Ishikawa (cell line): ENCODE measurements around the gene AEBP1.

Experiments
- CEBPB ChIP-seq: IDR thresholded peaks from 2 replicates; pipeline ENCODE4 v1.6.1; 2012
- CREB1 ChIP-seq: IDR thresholded peaks from 2 replicates; pipeline ENCODE4 v1.6.1; 2012; ENCODE audit warnings: low read depth
- EGR1 ChIP-seq: IDR thresholded peaks from 2 replicates; pipeline ENCODE4 v1.6.1; 2012
- EP300 ChIP-seq: IDR thresholded peaks from 2 replicates; pipeline ENCODE4 v1.6.1; 2012; ENCODE audit warnings: borderline replicate concordance
- FOXM1 ChIP-seq: IDR thresholded peaks from 2 replicates; pipeline ENCODE4 v1.6.1; 2012; ENCODE audit warnings: low read depth, borderline replicate concordance
- NFIC ChIP-seq: IDR thresholded peaks from 2 replicates; pipeline ENCODE4 v1.6.1; 2012
- RAD21 ChIP-seq: IDR thresholded peaks from 2 replicates; pipeline ENCODE4 v1.6.1; 2012; ENCODE audit warnings: low read depth
- TCF12 ChIP-seq: IDR thresholded peaks from 2 replicates; pipeline ENCODE4 v1.6.1; 2012; ENCODE audit warnings: low read depth
- TEAD4 ChIP-seq: IDR thresholded peaks from 2 replicates; pipeline ENCODE4 v1.6.1; 2012
- YY1 ChIP-seq: IDR thresholded peaks from 2 replicates; pipeline ENCODE4 v1.6.1; 2012; ENCODE audit warnings: low read depth
- ZBTB7A ChIP-seq: IDR thresholded peaks from 2 replicates; pipeline ENCODE4 v1.6.1; 2012; ENCODE audit warnings: low read depth
- TF ChIP-seq, protein P1 (sequence below): IDR thresholded peaks from 2 replicates; pipeline ENCODE4 v1.6.1; 2012
- TF ChIP-seq, protein P2 (sequence below): IDR thresholded peaks from 2 replicates; pipeline ENCODE4 v1.6.1; 2012; ENCODE audit warnings: low read depth, mild to moderate bottlenecking
- TF ChIP-seq, protein P3 (sequence below): IDR thresholded peaks from 2 replicates; pipeline ENCODE4 v1.6.1; 2012

AEBP1 gene

DNA sequence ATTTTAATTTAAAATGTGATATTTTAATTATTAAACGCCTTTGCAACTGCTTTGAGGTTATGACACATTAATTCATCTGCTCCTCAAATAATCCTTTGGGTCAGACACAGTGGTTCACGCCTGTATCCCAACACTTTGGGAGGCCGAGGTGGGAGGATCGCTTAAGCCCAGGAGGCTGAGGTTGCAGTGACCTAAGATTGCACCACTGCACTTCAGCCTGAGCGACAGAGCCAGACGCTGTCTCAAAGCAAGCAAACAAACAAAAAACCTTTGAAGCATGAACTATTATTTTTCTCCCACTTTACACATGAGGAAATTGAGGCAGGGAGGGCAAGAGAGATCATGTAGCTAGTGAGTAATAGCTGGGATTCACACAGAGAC lies 20.7 kb downstream of the AEBP1 start:
- TF ChIP-seq ZBTB7A: no peak
- no peak for TF ChIP-seq YY1
- TF ChIP-seq EGR1: no peak
- no peak for TF ChIP-seq NFIC

DNA sequence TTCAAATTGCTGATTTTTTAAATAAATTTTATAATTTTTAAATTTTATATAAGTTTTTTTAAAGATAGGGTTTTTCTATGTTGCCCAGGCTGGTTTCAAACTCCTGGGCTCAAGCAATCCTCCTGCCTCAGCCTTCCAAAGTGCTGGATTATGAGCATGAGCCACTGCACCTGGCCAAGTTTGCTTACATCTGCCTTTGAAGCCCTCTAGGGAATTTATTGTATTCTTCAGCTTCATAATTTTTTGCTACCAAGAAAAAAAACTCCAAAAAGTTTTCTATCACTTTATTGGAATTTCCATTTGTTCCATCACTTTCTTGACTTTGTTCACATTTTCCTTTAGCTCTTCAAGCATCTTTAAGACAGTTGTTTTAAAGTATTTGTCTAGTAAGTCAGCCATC lies 23.0 kb downstream of the AEBP1 start:
- no peak for TF ChIP-seq CREB1
- no peak for TF ChIP-seq NFIC
- TF ChIP-seq TEAD4: no peak
- no peak for TF ChIP-seq CEBPB
- TF ChIP-seq, protein P1, sequence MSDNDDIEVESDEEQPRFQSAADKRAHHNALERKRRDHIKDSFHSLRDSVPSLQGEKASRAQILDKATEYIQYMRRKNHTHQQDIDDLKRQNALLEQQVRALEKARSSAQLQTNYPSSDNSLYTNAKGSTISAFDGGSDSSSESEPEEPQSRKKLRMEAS: no peak
- no peak for TF ChIP-seq ZBTB7A
- no peak for TF ChIP-seq EGR1
- no peak for TF ChIP-seq TCF12
- TF ChIP-seq, protein P2, sequence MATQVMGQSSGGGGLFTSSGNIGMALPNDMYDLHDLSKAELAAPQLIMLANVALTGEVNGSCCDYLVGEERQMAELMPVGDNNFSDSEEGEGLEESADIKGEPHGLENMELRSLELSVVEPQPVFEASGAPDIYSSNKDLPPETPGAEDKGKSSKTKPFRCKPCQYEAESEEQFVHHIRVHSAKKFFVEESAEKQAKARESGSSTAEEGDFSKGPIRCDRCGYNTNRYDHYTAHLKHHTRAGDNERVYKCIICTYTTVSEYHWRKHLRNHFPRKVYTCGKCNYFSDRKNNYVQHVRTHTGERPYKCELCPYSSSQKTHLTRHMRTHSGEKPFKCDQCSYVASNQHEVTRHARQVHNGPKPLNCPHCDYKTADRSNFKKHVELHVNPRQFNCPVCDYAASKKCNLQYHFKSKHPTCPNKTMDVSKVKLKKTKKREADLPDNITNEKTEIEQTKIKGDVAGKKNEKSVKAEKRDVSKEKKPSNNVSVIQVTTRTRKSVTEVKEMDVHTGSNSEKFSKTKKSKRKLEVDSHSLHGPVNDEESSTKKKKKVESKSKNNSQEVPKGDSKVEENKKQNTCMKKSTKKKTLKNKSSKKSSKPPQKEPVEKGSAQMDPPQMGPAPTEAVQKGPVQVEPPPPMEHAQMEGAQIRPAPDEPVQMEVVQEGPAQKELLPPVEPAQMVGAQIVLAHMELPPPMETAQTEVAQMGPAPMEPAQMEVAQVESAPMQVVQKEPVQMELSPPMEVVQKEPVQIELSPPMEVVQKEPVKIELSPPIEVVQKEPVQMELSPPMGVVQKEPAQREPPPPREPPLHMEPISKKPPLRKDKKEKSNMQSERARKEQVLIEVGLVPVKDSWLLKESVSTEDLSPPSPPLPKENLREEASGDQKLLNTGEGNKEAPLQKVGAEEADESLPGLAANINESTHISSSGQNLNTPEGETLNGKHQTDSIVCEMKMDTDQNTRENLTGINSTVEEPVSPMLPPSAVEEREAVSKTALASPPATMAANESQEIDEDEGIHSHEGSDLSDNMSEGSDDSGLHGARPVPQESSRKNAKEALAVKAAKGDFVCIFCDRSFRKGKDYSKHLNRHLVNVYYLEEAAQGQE: no peak
- no peak for TF ChIP-seq RAD21
- no peak for TF ChIP-seq EP300

DNA sequence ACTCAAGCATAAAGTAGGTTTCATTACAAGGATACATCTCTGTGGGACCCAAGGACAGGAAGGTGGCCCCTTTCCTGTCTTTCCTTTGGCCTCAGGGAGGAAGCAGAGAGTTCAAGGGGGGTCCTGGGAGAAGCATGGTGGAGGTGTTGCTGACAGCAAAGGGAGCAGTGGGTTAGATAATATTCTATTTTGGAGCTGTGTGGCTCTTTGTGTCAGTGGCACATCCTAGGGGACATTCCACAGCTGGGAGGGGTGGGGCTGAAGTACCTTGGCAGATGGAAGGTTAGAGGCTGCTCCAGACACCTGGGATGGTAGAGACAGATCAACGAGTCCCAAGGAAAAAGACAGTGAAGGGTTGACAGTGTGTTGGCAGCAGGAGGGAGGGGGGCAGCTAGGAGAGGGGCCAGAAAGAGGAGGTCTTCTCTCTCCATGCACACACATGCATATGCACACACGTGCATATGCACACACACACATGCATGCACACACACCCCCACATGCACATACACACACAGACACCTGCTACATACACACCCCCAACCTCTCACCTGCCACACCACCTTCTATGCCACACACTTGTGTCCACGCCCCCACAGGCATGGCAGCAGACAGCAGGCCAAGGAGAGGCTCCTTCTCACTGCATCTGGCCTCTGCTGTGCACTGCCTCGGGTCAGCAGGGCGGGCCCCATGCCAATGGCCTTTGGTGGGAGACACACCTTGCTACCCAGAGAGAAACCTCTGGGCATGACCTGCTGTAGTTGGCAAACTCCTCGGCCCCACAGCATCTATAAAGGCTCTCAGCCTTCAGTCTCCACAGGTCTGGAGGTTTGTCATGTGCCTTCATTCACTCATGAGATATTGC lies 24.8 kb downstream of the AEBP1 start:
- no peak for TF ChIP-seq RAD21
- no peak for TF ChIP-seq YY1

DNA sequence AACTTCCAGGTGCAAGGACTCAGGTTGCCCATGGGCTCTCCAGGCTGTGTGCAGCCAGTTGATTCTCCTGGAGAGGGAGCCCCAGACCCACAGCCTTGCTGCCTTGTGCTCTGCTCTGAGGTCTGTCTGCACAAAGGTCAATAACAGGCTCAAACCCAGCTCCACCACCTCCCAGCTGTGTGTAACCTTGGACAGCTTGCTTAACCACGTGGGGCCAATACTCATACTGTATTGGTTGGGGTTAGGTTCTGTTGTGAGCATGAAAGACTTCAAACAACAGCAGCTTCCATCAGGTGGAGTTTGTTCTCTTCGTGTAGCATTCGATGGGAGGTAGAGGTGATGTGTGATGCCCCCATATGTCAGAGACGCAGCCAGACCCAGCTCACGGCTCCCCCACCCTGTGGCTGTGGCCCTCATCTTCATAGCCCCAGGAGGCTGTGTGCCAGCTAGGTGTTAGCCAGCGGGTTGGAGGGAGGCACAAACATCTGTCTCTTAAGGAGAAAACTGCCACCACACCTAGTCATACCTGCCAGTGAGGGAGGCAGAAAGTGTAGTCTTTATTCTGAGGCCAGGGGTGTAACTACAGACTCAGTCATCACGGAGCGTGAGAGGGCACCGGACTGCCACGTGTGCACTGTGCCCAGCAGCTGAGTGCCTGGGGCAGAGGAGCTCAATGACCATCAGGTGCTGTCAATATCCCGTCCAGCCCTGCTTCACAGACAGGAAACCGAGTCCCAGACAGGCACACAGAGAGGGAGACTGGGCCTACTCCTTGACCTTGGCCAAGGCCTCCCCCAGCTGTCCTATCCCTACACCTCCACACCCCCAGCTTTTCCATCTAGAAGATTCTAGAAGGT lies 27.3 kb downstream of the AEBP1 start:
- TF ChIP-seq, protein P3, sequence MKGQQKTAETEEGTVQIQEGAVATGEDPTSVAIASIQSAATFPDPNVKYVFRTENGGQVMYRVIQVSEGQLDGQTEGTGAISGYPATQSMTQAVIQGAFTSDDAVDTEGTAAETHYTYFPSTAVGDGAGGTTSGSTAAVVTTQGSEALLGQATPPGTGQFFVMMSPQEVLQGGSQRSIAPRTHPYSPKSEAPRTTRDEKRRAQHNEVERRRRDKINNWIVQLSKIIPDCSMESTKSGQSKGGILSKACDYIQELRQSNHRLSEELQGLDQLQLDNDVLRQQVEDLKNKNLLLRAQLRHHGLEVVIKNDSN: peak; percentile 59
- TF ChIP-seq EGR1: no peak
- TF ChIP-seq, protein P2: no peak
- TF ChIP-seq FOXM1: no peak
- no peak for TF ChIP-seq TCF12
- TF ChIP-seq RAD21: peak; percentile 81
- TF ChIP-seq, protein P1: no peak

DNA sequence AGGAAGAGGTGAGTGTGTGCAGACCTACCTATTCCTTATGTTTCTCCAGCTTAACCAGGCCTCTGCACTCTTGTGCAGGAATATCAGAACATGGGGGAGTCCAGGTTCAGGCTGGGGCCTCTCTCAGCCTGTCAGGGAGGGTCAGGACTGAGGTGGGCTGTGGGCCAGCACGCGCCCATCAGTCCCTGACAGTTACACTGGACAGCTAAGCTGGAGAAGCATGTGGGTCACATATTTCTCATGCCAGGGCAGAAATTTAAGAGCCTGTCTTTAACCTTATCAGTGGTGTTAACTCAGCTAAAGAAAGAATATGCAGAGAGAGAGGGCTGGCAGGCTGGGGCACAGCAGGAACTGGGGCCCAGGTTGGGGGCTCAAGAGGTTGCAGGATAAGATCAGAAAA lies 27.9 kb downstream of the AEBP1 start:
- TF ChIP-seq RAD21 (no peak), EP300 (no peak), TCF12 (no peak), FOXM1 (no peak), YY1 (no peak), NFIC (no peak), EGR1 (no peak), TEAD4 (no peak), CEBPB (no peak)
- TF ChIP-seq, protein P1: no peak
- TF ChIP-seq, protein P3: no peak
- TF ChIP-seq, protein P2: no peak
